Measurements from ENCODE around the gene GPR42.
"Not testable (repeated sequence)": the region's sequence is repeated elsewhere in the genome, so short reads cannot be mapped to it uniquely, and the experiment has no call there.

The GPR42 gene

GRCh38 chr19:35363711-35364425 is 7.0 kb upstream of the GPR42 start:
- DNase-seq, result no peak

GRCh38 chr19:35365303-35365702 is 5.6 kb upstream of the GPR42 start:
- DNase-seq, result no peak

- no peak for DNase-seq
Measured at GRCh38 chr19:35368378-35368777, 2.5 kb upstream of the GPR42 start.

GRCh38 chr19:35369522-35369921 is 1.3 kb upstream of the GPR42 start:
- no peak for DNase-seq

GRCh38 chr19:35373492-35373891 is 2.6 kb downstream of the GPR42 start:
- DNase-seq, result no peak

- DNase-seq, result not testable (repeated sequence)
Measured at GRCh38 chr19:35374031-35374430, 3.2 kb downstream of the GPR42 start.

GRCh38 chr19:35375505-35376307 is 4.8 kb downstream of the GPR42 start:
- no peak for DNase-seq

- DNase-seq, result no peak
Measured at GRCh38 chr19:35377656-35378055, 6.8 kb downstream of the GPR42 start.

- DNase-seq, result no peak
Measured at GRCh38 chr19:35378356-35378755, 7.5 kb downstream of the GPR42 start.

- not testable (repeated sequence) for DNase-seq
Measured at GRCh38 chr19:35379545-35379944, 8.7 kb downstream of the GPR42 start.

- DNase-seq, result no peak
Measured at GRCh38 chr19:35379992-35380391, 9.1 kb downstream of the GPR42 start.

GRCh38 chr19:35380450-35381124 is 9.7 kb downstream of the GPR42 start:
- no peak for DNase-seq

GRCh38 chr19:35381318-35381717 is 10.4 kb downstream of the GPR42 start:
- DNase-seq, result no peak

GRCh38 chr19:35381926-35382325 is 11.1 kb downstream of the GPR42 start:
- no peak for DNase-seq

- DNase-seq, result no peak
Measured at GRCh38 chr19:35383536-35383935, 12.7 kb downstream of the GPR42 start.

- no peak for DNase-seq
Measured at GRCh38 chr19:35388277-35389054, 17.6 kb downstream of the GPR42 start.

GRCh38 chr19:35389192-35389861 is 18.5 kb downstream of the GPR42 start:
- no peak for DNase-seq

- no peak for DNase-seq
Measured at GRCh38 chr19:35392742-35393715, 22.2 kb downstream of the GPR42 start.

- no peak for DNase-seq
Measured at GRCh38 chr19:35395382-35396199, 24.7 kb downstream of the GPR42 start.

GRCh38 chr19:35396240-35396885 is 25.5 kb downstream of the GPR42 start:
- no peak for DNase-seq
